Liver (tissue), 9 donors: ENCODE data around the gene HBZ. TPM values are rescaled to one million over a fixed set of nuclear protein-coding genes. Genes with fewer than 3 reads are reported as not detected.

Experiments used
- DNase-seq: peaks from one replicate; pipeline ENCODE4 v3.0.0-alpha.2; 2017; ENCODE audit warnings: low spot score
- H3K27ac ChIP-seq, 2 donors: one replicate each; pipeline ENCODE4 v1.7.0; 2013; ENCODE audit warnings: inconsistent platforms in 2 of 2, low read length in 2 of 2, control low read depth in 1 of 2, low read depth in 1 of 2, mild to moderate bottlenecking in 1 of 2
- H3K27me3 ChIP-seq, 4 donors: one replicate each; pipeline versions ENCODE4 v1.6.1 to v1.7.0; 2013; ENCODE audit warnings: low read length in 3 of 4, inconsistent platforms in 1 of 4, mild to moderate bottlenecking in 1 of 4, moderate library complexity in 1 of 4; ENCODE audit not compliant: control insufficient read depth in 4 of 4, insufficient read depth in 4 of 4
- H3K36me3 ChIP-seq, 4 donors: one replicate each; pipeline versions ENCODE4 v1.6.1 to v1.7.0; 2013; ENCODE audit warnings: low read length in 3 of 4, mild to moderate bottlenecking in 3 of 4, low read depth in 1 of 4, moderate library complexity in 1 of 4; ENCODE audit not compliant: control insufficient read depth in 4 of 4, insufficient read depth in 3 of 4
- H3K4me1 ChIP-seq, 4 donors: one replicate each; pipeline versions ENCODE4 v1.6.1 to v1.7.0; 2013; ENCODE audit warnings: low read length in 3 of 4, mild to moderate bottlenecking in 3 of 4, moderate library complexity in 1 of 4; ENCODE audit not compliant: control insufficient read depth in 4 of 4, insufficient read depth in 4 of 4
- H3K4me3 ChIP-seq, 3 donors: one replicate each; pipeline versions ENCODE4 v1.6.1 to v1.7.0; 2013; ENCODE audit warnings: low read length in 3 of 3, control low read depth in 1 of 3, low read depth in 1 of 3, mild to moderate bottlenecking in 1 of 3
- H3K9ac ChIP-seq, 2 donors: one replicate each; pipeline ENCODE4 v1.7.0; 2013; ENCODE audit warnings: low read length in 2 of 2, mild to moderate bottlenecking in 2 of 2, moderate library complexity in 2 of 2, control low read depth in 1 of 2, low read depth in 1 of 2
- H3K9me3 ChIP-seq, 4 donors: one replicate each; pipeline versions ENCODE4 v1.6.1 to v1.7.0; 2013; ENCODE audit warnings: low read length in 3 of 4; ENCODE audit not compliant: control insufficient read depth in 4 of 4
- EGR1 ChIP-seq, 2 donors: IDR thresholded peaks; 2 replicates each; pipeline ENCODE4 v1.6.1; 2016 to 2018; ENCODE audit warnings: antibody characterized with exemption in 2 of 2, low read depth in 2 of 2
- FOXA1 ChIP-seq: IDR thresholded peaks from 2 replicates; pipeline ENCODE4 v1.6.1; 2016; ENCODE audit warnings: antibody characterized with exemption
- GABPA ChIP-seq, 2 donors: IDR thresholded peaks in 1 of 2; conservative IDR thresholded peaks in 1 of 2; 2 replicates each; pipeline ENCODE4 v1.6.1; 2016; ENCODE audit warnings: antibody characterized with exemption in 2 of 2, mild to moderate bottlenecking in 1 of 2, moderate library complexity in 1 of 2
- HNF4A ChIP-seq, 2 donors: conservative IDR thresholded peaks; 2 replicates each; pipeline ENCODE4 v1.6.1; 2016; ENCODE audit warnings: antibody characterized with exemption in 2 of 2, mild to moderate bottlenecking in 2 of 2
- HNF4G ChIP-seq: IDR thresholded peaks from 2 replicates; pipeline ENCODE4 v1.6.1; 2016; ENCODE audit warnings: antibody characterized with exemption
- NR2F2 ChIP-seq: IDR thresholded peaks from 2 replicates; pipeline ENCODE4 v1.6.1; 2016; ENCODE audit warnings: antibody characterized with exemption
- RAD21 ChIP-seq, 2 donors: IDR thresholded peaks; 2 replicates each; pipeline ENCODE4 v1.6.1; 2016; ENCODE audit warnings: antibody characterized with exemption in 2 of 2, mild to moderate bottlenecking in 2 of 2
- RXRA ChIP-seq, 2 donors: IDR thresholded peaks; 2 replicates each; pipeline ENCODE4 v1.6.1; 2017 to 2018; ENCODE audit warnings: antibody characterized with exemption in 2 of 2, mild to moderate bottlenecking in 1 of 2
- SP1 ChIP-seq: IDR thresholded peaks from 2 replicates; pipeline ENCODE4 v1.6.1; 2018; ENCODE audit warnings: antibody characterized with exemption, mild to moderate bottlenecking
- TAF1 ChIP-seq: conservative IDR thresholded peaks from 2 replicates; pipeline ENCODE4 v1.6.1; 2016; ENCODE audit warnings: antibody characterized with exemption, mild to moderate bottlenecking
- YY1 ChIP-seq: IDR thresholded peaks from 2 replicates; pipeline ENCODE4 v1.6.1; 2016; ENCODE audit warnings: antibody characterized with exemption, mild to moderate bottlenecking
- WGBS: extraction: QIAGEN DNeasy Blood & Tissue Kit; methylation state at CpG from one replicate; pipeline ENCODE4 v1.1.7; 2013; 5-methylcytosine and 5-hydroxymethylcytosine counted together
- polyA plus RNA-seq, 2 donors: library from polyadenylated mRNA; stranded (reverse) in 1 of 2; unstranded in 1 of 2; fragments of 200-250 nt in 1 of 2; fragments of >200 nt in 1 of 2; fragmentation: Nextera tagmentation in 1 of 2; extraction: Ambion mirVana in 1 of 2; gene quantifications; one replicate each; pipeline versions ENCODE4 v1.2.1 to v1.2.3, GENCODE V29; 2013 to 2015
- total RNA-seq, 2 donors: library from RNA; depleted of rRNA; stranded (reverse); fragments of >200 nt; gene quantifications; one replicate each; pipeline ENCODE4 v1.2.3, GENCODE V29; 2014
- TF ChIP-seq, protein P1 (sequence below): fragments of 150-350 bp; IDR thresholded peaks from 2 replicates; pipeline ENCODE4 v1.5.1; 2017; ENCODE audit warnings: improper control_type of control experiment, low read depth, low read length; ENCODE audit not compliant: missing input control
- TF ChIP-seq, protein P2 (sequence below): IDR thresholded peaks from 2 replicates; pipeline ENCODE4 v1.6.1; 2016; ENCODE audit warnings: antibody characterized with exemption, mild to moderate bottlenecking
- TF ChIP-seq, protein P3 (sequence below): IDR thresholded peaks from 2 replicates; pipeline ENCODE4 v1.6.1; 2016; ENCODE audit warnings: antibody characterized with exemption
- TF ChIP-seq, protein P4 (sequence below): IDR thresholded peaks from 2 replicates; pipeline ENCODE4 v1.6.1; 2016; ENCODE audit warnings: antibody characterized with exemption
- TF ChIP-seq, protein P5 (sequence below): IDR thresholded peaks from 2 replicates; pipeline ENCODE4 v1.6.1; 2016; ENCODE audit warnings: antibody characterized with exemption
- donor health status: healthy.
- donor health status: healthy.
- donor health status: healthy.
- donor health status: healthy.
- donor health status: healthy.

The HBZ gene
- total and polyA plus RNA-seq, 4 donors = 55.8 TPM; not detected in 3

- TF ChIP-seq, protein P1, sequence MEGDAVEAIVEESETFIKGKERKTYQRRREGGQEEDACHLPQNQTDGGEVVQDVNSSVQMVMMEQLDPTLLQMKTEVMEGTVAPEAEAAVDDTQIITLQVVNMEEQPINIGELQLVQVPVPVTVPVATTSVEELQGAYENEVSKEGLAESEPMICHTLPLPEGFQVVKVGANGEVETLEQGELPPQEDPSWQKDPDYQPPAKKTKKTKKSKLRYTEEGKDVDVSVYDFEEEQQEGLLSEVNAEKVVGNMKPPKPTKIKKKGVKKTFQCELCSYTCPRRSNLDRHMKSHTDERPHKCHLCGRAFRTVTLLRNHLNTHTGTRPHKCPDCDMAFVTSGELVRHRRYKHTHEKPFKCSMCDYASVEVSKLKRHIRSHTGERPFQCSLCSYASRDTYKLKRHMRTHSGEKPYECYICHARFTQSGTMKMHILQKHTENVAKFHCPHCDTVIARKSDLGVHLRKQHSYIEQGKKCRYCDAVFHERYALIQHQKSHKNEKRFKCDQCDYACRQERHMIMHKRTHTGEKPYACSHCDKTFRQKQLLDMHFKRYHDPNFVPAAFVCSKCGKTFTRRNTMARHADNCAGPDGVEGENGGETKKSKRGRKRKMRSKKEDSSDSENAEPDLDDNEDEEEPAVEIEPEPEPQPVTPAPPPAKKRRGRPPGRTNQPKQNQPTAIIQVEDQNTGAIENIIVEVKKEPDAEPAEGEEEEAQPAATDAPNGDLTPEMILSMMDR = no peak
- TF ChIP-seq NR2F2 (no peak), GABPA (IDR thresholded peaks at IDR 0.05 in 1 of 2, conservative IDR thresholded peaks at IDR 0.05 in 1 of 2) (no peak), YY1 (no peak), SP1 (no peak), HNF4A (conservative IDR thresholded peaks at IDR 0.05) (no peak), FOXA1 (no peak), TAF1 (no peak), HNF4G (no peak), RAD21 (IDR thresholded peaks at IDR 0.05) (no peak), EGR1 (IDR thresholded peaks at IDR 0.05; ENCODE audit: low read depth in 2 of 2) (no peak), RXRA (IDR thresholded peaks at IDR 0.05) (no peak)
- TF ChIP-seq, protein P2, sequence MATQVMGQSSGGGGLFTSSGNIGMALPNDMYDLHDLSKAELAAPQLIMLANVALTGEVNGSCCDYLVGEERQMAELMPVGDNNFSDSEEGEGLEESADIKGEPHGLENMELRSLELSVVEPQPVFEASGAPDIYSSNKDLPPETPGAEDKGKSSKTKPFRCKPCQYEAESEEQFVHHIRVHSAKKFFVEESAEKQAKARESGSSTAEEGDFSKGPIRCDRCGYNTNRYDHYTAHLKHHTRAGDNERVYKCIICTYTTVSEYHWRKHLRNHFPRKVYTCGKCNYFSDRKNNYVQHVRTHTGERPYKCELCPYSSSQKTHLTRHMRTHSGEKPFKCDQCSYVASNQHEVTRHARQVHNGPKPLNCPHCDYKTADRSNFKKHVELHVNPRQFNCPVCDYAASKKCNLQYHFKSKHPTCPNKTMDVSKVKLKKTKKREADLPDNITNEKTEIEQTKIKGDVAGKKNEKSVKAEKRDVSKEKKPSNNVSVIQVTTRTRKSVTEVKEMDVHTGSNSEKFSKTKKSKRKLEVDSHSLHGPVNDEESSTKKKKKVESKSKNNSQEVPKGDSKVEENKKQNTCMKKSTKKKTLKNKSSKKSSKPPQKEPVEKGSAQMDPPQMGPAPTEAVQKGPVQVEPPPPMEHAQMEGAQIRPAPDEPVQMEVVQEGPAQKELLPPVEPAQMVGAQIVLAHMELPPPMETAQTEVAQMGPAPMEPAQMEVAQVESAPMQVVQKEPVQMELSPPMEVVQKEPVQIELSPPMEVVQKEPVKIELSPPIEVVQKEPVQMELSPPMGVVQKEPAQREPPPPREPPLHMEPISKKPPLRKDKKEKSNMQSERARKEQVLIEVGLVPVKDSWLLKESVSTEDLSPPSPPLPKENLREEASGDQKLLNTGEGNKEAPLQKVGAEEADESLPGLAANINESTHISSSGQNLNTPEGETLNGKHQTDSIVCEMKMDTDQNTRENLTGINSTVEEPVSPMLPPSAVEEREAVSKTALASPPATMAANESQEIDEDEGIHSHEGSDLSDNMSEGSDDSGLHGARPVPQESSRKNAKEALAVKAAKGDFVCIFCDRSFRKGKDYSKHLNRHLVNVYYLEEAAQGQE = no peak
- TF ChIP-seq, protein P3, sequence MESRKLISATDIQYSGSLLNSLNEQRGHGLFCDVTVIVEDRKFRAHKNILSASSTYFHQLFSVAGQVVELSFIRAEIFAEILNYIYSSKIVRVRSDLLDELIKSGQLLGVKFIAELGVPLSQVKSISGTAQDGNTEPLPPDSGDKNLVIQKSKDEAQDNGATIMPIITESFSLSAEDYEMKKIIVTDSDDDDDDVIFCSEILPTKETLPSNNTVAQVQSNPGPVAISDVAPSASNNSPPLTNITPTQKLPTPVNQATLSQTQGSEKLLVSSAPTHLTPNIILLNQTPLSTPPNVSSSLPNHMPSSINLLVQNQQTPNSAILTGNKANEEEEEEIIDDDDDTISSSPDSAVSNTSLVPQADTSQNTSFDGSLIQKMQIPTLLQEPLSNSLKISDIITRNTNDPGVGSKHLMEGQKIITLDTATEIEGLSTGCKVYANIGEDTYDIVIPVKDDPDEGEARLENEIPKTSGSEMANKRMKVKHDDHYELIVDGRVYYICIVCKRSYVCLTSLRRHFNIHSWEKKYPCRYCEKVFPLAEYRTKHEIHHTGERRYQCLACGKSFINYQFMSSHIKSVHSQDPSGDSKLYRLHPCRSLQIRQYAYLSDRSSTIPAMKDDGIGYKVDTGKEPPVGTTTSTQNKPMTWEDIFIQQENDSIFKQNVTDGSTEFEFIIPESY = no peak
- TF ChIP-seq, protein P4, sequence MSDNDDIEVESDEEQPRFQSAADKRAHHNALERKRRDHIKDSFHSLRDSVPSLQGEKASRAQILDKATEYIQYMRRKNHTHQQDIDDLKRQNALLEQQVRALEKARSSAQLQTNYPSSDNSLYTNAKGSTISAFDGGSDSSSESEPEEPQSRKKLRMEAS = no peak
- TF ChIP-seq, protein P5, sequence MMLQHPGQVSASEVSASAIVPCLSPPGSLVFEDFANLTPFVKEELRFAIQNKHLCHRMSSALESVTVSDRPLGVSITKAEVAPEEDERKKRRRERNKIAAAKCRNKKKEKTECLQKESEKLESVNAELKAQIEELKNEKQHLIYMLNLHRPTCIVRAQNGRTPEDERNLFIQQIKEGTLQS = no peak
- H3K27me3 ChIP-seq = no peaks in the 10 kb centered on the region
- 91% methylated on average over 2 of the region's 2 CpGs for WGBS
- no peaks in the 10 kb centered on the region for H3K9me3 ChIP-seq
- H3K36me3 ChIP-seq = no peaks in the 10 kb centered on the region
- no peaks in the 10 kb centered on the region for H3K4me1 ChIP-seq
- H3K9ac ChIP-seq = no peak overlapping the region
- H3K4me3 ChIP-seq = no peak overlapping the region
- DNase-seq = no peak
- H3K27ac ChIP-seq = no peak overlapping the region
These were observed 23.4 kb upstream of the HBZ start for GRCh38 chr16:129075-129474.
